ENCODE results near the gene MIA.

DNA sequence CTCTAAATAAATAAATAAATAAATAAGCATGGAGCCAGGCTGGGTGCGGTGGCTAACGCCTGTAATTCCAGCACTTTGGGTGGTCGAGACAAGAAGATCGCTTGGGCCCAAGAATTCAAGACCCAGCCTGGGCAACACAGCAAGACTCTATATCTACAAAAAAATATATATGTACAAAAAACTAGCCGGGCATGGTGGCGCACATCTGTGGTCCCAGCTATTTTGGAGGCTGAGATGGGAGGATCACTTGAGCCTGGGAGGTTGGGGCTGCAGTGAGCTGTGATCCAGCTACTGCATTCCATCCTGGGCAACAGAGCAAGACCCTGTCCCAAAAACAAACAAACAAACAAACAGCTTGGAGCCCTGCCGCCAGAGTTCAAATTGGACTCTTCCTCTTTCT lies 27.8 kb upstream of the MIA start:
- TF ChIP-seq USF2 (IDR thresholded peaks at IDR 0.05; ENCODE audit: low read depth, low read length) (no peak), CTCF (conservative IDR thresholded peaks at IDR 0.05; ENCODE audit: low read depth, low read length) (no peak), SMC3 (IDR thresholded peaks at IDR 0.05; ENCODE audit: low read depth, low read length) (no peak), CEBPB (IDR thresholded peaks at IDR 0.05; ENCODE audit: low read depth, low read length) (no peak), POLR2A (IDR thresholded peaks at IDR 0.05; ENCODE audit: low read depth, low read length) (no peak), MAZ (IDR thresholded peaks at IDR 0.05; ENCODE audit: borderline replicate concordance, low read depth, low read length) (no peak)
